Right atrium auricular region (tissue), 2 donors: ENCODE results near the gene C1orf141. TPM values are rescaled to one million over a fixed set of nuclear protein-coding genes. Genes with fewer than 3 reads are reported as not detected.
"Not testable (repeated sequence)": the region's sequence is repeated elsewhere in the genome, so short reads cannot be mapped to it uniquely, and the experiment has no call there.

Source experiments
- DNase-seq: peaks from one replicate; pipeline ENCODE4 v3.0.0-alpha.2; 2019; ENCODE audit warnings: low spot score
- H3K27ac ChIP-seq, 2 donors: fragments of 200-600 bp; sonication (generic); 1 replicate in 1 of 2; 2 replicates in 1 of 2; pipeline ENCODE4 v1.5.1; 2016 to 2019
- H3K27me3 ChIP-seq, 2 donors: fragments of 200-600 bp; sonication (generic); one replicate each; pipeline versions ENCODE4 v1.5.1 to v1.6.0; 2017 to 2019
- H3K36me3 ChIP-seq: fragments of 200-600 bp; sonication (generic); one replicate; pipeline ENCODE4 v1.5.1; 2016
- H3K4me1 ChIP-seq, 2 donors: fragments of 200-600 bp; sonication (generic); one replicate each; pipeline versions ENCODE4 v1.5.1 to v1.6.0; 2017 to 2019
- H3K4me3 ChIP-seq, 2 donors: fragments of 200-600 bp; sonication (generic); 1 replicate in 1 of 2; 2 replicates in 1 of 2; pipeline ENCODE4 v1.5.1; 2017 to 2019; ENCODE audit warnings: mild to moderate bottlenecking in 1 of 2, moderate library complexity in 1 of 2
- H3K9me3 ChIP-seq, 2 donors: fragments of 200-600 bp; sonication (generic); one replicate each; pipeline ENCODE4 v1.5.1; 2019
- total RNA-seq, 2 donors: library from RNA; depleted of rRNA; stranded (reverse); fragments of >200 nt; gene quantifications; one replicate each; pipeline ENCODE4 v1.1.0, GENCODE V29; 2016
- TF ChIP-seq, protein P1 (sequence below), 2 donors: fragments of 200-600 bp; sonication (generic); IDR thresholded peaks; one replicate each; pipeline ENCODE4 v1.5.1; 2019; ENCODE audit warnings: antibody characterized with exemption in 2 of 2

Gene C1orf141
- total RNA-seq, 2 donors from 2014 or later: not detected

DNA sequence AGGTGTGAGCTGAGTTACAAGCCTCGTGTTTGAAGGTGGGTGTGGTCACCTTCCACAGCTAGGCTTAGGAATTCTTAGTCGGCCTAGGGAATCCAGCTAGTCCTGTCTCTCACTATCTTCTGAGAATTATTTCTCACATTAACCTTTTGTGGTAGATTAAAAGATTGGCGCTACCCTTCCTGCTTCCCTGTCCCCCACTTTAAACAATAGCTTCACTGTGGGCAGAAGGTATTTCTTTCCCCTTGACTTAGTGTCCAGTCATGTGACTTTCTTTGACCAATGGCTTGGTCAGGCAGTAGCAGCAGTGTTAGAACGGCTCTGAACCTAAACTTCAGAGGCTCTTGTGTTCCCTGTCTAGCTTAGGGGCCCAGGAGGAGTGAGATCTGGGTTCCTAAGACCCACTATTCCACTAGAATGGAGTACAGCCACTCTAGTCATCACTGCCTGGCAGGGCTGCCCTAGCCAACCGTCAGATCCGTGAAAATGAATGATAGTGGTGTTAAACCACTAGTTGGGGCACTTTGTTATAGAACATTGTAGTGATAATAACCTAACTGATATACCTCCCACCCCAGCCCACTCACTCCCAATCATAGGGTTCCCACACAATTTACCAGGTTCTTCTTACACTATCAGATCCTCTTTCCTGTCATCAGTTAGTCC is 13.9 kb upstream of the C1orf141 start:
- TF ChIP-seq, protein P1, sequence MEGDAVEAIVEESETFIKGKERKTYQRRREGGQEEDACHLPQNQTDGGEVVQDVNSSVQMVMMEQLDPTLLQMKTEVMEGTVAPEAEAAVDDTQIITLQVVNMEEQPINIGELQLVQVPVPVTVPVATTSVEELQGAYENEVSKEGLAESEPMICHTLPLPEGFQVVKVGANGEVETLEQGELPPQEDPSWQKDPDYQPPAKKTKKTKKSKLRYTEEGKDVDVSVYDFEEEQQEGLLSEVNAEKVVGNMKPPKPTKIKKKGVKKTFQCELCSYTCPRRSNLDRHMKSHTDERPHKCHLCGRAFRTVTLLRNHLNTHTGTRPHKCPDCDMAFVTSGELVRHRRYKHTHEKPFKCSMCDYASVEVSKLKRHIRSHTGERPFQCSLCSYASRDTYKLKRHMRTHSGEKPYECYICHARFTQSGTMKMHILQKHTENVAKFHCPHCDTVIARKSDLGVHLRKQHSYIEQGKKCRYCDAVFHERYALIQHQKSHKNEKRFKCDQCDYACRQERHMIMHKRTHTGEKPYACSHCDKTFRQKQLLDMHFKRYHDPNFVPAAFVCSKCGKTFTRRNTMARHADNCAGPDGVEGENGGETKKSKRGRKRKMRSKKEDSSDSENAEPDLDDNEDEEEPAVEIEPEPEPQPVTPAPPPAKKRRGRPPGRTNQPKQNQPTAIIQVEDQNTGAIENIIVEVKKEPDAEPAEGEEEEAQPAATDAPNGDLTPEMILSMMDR (IDR thresholded peaks at IDR 0.05): no peak
- DNase-seq: no peak
- Histone ChIP-seq H3K4me3 (no peak overlapping the region), H3K27me3 (no peaks in the 10 kb centered on the region), H3K9me3 (peaks cover 0 to under 1% of the 10 kb centered on the region in 2 donors), H3K4me1 (no peaks in the 10 kb centered on the region), H3K27ac (no peak overlapping the region), H3K36me3 (no peaks in the 10 kb centered on the region)

DNA sequence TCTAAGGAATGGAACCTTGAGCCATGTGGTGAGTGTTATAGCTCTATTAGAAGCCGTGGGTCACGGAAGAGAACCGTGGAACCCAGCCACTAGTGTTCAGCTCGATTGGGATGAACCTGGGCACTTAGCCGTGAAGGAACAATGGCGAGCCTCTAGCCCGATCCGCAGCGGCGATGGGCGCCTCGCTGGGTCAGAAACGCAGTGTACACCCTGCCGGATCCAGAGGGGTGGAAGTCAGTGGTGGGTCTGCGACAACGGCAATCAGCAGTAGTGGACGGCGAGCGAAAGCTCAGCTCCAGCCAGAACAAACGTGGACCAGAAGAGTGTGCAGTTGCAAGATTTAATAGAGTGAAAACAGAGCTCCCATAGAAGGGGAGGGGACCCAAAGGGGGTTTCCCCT is 13.2 kb upstream of the C1orf141 start:
- not testable (repeated sequence) for H3K4me1 ChIP-seq, DNase-seq, H3K36me3 ChIP-seq, H3K27ac ChIP-seq, H3K9me3 ChIP-seq, H3K4me3 ChIP-seq, H3K27me3 ChIP-seq

DNA sequence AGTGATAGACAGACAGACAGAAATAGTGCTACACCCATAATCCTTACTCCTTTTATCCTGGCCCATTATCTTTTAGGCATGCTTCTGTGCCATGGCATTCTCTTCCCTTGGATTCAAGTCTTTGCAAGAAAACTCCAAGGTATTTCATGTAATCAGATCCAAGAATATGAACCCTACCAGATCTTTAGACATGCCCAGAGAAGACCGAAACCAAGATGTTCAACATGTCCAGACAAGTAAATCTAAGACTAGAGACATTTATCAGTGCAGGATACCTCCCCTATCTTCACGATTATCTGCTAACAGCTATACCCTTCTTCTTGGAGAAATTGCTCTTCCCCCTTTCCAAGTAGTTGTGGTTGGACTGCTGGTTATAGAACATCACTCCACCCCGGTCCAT is 11.8 kb upstream of the C1orf141 start:
- Histone ChIP-seq H3K36me3 (no peaks in the 10 kb centered on the region), H3K4me1 (no peaks in the 10 kb centered on the region), H3K4me3 (no peak overlapping the region), H3K9me3 (no peaks in the 10 kb centered on the region), H3K27me3 (no peaks in the 10 kb centered on the region), H3K27ac (no peak overlapping the region)
- DNase-seq: no peak
- TF ChIP-seq, protein P1 (IDR thresholded peaks at IDR 0.05): no peak

DNA sequence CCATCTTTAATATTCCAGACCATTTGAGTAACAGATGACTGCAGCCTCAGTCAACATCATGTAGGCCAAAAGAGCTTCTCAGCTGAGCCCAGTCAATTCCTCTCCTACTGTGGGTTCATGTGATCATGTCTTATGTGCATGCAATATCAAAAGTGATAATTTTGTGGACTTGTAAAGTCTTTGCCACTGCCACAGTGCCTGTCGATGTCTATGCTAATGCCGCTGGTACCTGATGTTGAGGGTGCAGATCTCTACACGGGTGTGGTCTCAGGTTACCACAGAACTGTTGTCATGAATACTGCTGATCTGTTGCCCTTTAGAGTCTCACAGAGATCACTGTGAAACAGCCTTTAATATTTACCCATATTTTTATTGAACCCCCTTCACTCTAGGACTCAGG is 11.3 kb upstream of the C1orf141 start:
- no peaks in the 10 kb centered on the region for H3K36me3 ChIP-seq
- H3K9me3 ChIP-seq: no peaks in the 10 kb centered on the region
- H3K4me1 ChIP-seq: no peaks in the 10 kb centered on the region
- TF ChIP-seq, protein P1 (IDR thresholded peaks at IDR 0.05): no peak
- H3K27ac ChIP-seq: no peak overlapping the region
- H3K27me3 ChIP-seq: no peaks in the 10 kb centered on the region
- H3K4me3 ChIP-seq: no peak overlapping the region
- no peak for DNase-seq

DNA sequence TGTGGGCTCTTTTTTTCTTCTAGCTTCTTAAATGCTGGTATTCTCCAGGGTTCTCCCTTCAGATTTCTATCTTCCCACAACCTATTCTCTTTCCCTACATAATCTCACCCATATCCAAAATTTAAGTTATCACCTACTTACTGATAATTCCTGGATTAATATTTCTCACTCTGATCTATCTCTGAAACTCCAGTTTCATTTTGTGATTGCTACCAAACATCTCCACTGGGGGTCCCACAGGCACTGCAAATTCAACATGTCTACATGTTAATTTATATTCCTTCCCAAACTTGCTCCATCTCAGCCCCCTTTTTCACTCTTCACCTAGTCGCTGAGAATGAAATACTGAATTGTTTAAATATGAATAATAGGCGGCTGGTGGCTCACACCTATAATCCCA is 9.9 kb upstream of the C1orf141 start:
- no peak overlapping the region for H3K4me3 ChIP-seq
- no peaks in the 10 kb centered on the region for H3K4me1 ChIP-seq
- no peaks in the 10 kb centered on the region for H3K27me3 ChIP-seq
- no peaks in the 10 kb centered on the region for H3K36me3 ChIP-seq
- TF ChIP-seq, protein P1 (IDR thresholded peaks at IDR 0.05): peak in 1 of 2 donors; percentile 27
- H3K9me3 ChIP-seq: no peaks in the 10 kb centered on the region
- H3K27ac ChIP-seq: no peak overlapping the region
- DNase-seq: no peak

DNA sequence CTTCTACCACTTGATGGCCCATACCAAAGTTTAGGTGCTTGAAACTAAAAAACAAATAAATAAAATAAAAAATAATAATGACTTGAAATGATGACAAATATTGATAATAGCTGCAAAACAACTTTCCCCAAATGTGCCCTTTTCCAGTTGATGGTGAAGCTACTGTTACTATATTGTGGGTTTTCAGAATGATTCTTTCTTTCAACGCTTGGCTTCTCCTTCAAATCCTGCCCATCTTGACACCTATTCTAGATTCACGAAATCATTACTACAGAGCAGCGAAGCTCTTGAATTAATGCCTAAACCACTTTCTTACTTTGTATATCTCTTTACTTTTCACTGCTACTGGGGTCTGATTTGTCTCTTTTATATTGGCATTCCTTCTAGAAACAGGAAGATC is 9.2 kb upstream of the C1orf141 start:
- H3K27ac ChIP-seq: no peak overlapping the region
- H3K4me1 ChIP-seq: no peaks in the 10 kb centered on the region
- H3K27me3 ChIP-seq: no peaks in the 10 kb centered on the region
- TF ChIP-seq, protein P1 (IDR thresholded peaks at IDR 0.05): no peak
- H3K9me3 ChIP-seq: no peaks in the 10 kb centered on the region
- H3K4me3 ChIP-seq: no peak overlapping the region
- DNase-seq: no peak
- H3K36me3 ChIP-seq: no peaks in the 10 kb centered on the region
